SK-N-SH (cell line): ENCODE data around the gene CIT. TPM values are rescaled to one million over a fixed set of nuclear protein-coding genes. Genes with fewer than 3 reads are reported as not detected.

ENCODE experiments used
- CTCF ChIA-PET: fragments of 300-600, 350-600 bp; formaldehyde crosslinking; extraction: SDS; loops from one replicate; lab custom pipeline; 2021; lab: Yijun Ruan, JAX
- POLR2A ChIA-PET: fragments of 350-600 bp; sonication (Branson Sonifier 250); formaldehyde crosslinking; extraction: SDS; loops from one replicate; lab custom pipeline; 2020; ENCODE audit warnings: antibody characterized with exemption, inconsistent platforms; lab: Yijun Ruan, JAX
- DNase-seq: peaks from one replicate; pipeline ENCODE4 v3.0.0; 2012
- H2AFZ ChIP-seq: fragments of 200-600 bp; sonication (generic); 2 replicates; pipeline ENCODE4 v1.8.1; 2016; ENCODE audit warnings: antibody characterized with exemption, mild to moderate bottlenecking, low read depth
- H3F3A ChIP-seq: fragments of 200-600 bp; sonication (generic); replicated peaks from 2 replicates; pipeline ENCODE3; 2016; ENCODE audit warnings: antibody characterized with exemption, mild to moderate bottlenecking; ENCODE audit not compliant: insufficient read depth
- H3K27ac ChIP-seq, 2 experiments: fragments of 200-500 bp in 1 of 2; fragments of 200-600 bp in 1 of 2; sonication (Bioruptor generic) in 1 of 2; sonication (generic), shearing (Covaris generic) in 1 of 2; 2 replicates each; pipeline versions ENCODE4 v1.5.1 to v1.6.1; 2014 to 2016; ENCODE audit warnings: low read depth in 2 of 2, inconsistent platforms in 1 of 2, low read length in 1 of 2, mild to moderate bottlenecking in 1 of 2, mixed read lengths in 1 of 2
- H3K27me3 ChIP-seq: fragments of 200-600 bp; sonication (generic), shearing (Covaris generic); 2 replicates; pipeline ENCODE4 v1.6.1; 2016; ENCODE audit warnings: mixed run types; ENCODE audit not compliant: insufficient read depth
- H3K36me3 ChIP-seq, 2 experiments: fragments of 200-500 bp in 1 of 2; fragments of 200-600 bp in 1 of 2; sonication (Bioruptor generic) in 1 of 2; sonication (generic) in 1 of 2; replicated peaks in 1 of 2; 2 replicates each; pipeline versions ENCODE3 to v1.5.1; 2014 to 2016; ENCODE audit warnings: low read length in 1 of 2, mild to moderate bottlenecking in 1 of 2; ENCODE audit not compliant: insufficient read depth in 2 of 2, control insufficient read depth in 1 of 2
- H3K4me1 ChIP-seq, 2 experiments: fragments of 200-500 bp in 1 of 2; fragments of 200-600 bp in 1 of 2; sonication (Bioruptor generic) in 1 of 2; sonication (generic), shearing (Covaris generic) in 1 of 2; 2 replicates each; pipeline versions ENCODE4 v1.5.1 to v1.6.1; 2014 to 2016; ENCODE audit warnings: low read depth in 1 of 2, low read length in 1 of 2, mixed run types in 1 of 2; ENCODE audit not compliant: insufficient read depth in 2 of 2, control insufficient read depth in 1 of 2
- H3K4me2 ChIP-seq: fragments of 200-600 bp; sonication (generic), shearing (Covaris generic); 2 replicates; pipeline ENCODE4 v1.6.1; 2017; ENCODE audit warnings: mixed run types
- H3K4me3 ChIP-seq, 2 experiments: fragments of 200-500 bp in 1 of 2; fragments of 200-600 bp in 1 of 2; sonication (Bioruptor generic) in 1 of 2; sonication (generic), shearing (Covaris generic) in 1 of 2; 2 replicates each; pipeline versions ENCODE4 v1.5.1 to v1.8.1; 2014 to 2016; ENCODE audit warnings: low read depth in 2 of 2, inconsistent platforms in 1 of 2, low read length in 1 of 2, mild to moderate bottlenecking in 1 of 2, mixed read lengths in 1 of 2, moderate library complexity in 1 of 2
- H3K79me2 ChIP-seq: fragments of 200-600 bp; sonication (generic); 2 replicates; pipeline ENCODE4 v1.8.1; 2017; ENCODE audit warnings: mild to moderate bottlenecking; ENCODE audit not compliant: insufficient read depth
- H3K9ac ChIP-seq: fragments of 200-600 bp; sonication (generic); 2 replicates; pipeline ENCODE4 v1.6.1; 2017; ENCODE audit warnings: mixed run types
- H3K9me2 ChIP-seq: fragments of 200-600 bp; sonication (generic); 2 replicates; pipeline ENCODE4 v1.6.1; 2017; ENCODE audit warnings: mixed run types
- H3K9me3 ChIP-seq: fragments of 200-600 bp; sonication (generic); 2 replicates; pipeline ENCODE4 v1.6.1; 2017; ENCODE audit warnings: mixed run types, mild to moderate bottlenecking, moderate library complexity
- H4K20me1 ChIP-seq: fragments of 200-600 bp; sonication (generic); 2 replicates; pipeline ENCODE4 v1.6.1; 2017; ENCODE audit warnings: mild to moderate bottlenecking, mixed run types; ENCODE audit not compliant: insufficient read depth
- ELF1 ChIP-seq: IDR thresholded peaks from 2 replicates; pipeline ENCODE4 v1.4.0; 2012
- FOXJ3 ChIP-seq: sonication (generic); formaldehyde crosslinking; IDR thresholded peaks from 2 replicates; pipeline ENCODE4 v1.5.1; 2020; ENCODE audit warnings: mild to moderate bottlenecking, missing genetic modification reagents
- FOXM1 ChIP-seq: IDR thresholded peaks from 2 replicates; pipeline ENCODE4 v1.4.0; 2012; ENCODE audit warnings: low read depth, mild to moderate bottlenecking
- IRF3 ChIP-seq: fragments of 150-350 bp; IDR thresholded peaks from 2 replicates; pipeline ENCODE4 v1.6.1; 2016; ENCODE audit warnings: mild to moderate bottlenecking, low read depth, low read length
- MEF2A ChIP-seq: IDR thresholded peaks from 2 replicates; pipeline ENCODE4 v1.4.0; 2012; ENCODE audit warnings: low read depth, borderline replicate concordance
- RAD21 ChIP-seq: IDR thresholded peaks from 2 replicates; pipeline ENCODE4 v1.6.1; 2012; ENCODE audit warnings: mild to moderate bottlenecking, low read length
- SMC3 ChIP-seq: IDR thresholded peaks from 2 replicates; pipeline ENCODE4 v1.6.1; 2012; ENCODE audit warnings: low read depth, low read length, improper control_type of control experiment
- WGBS: methylation state at CpG from one replicate; pipeline ENCODE4 v1.1.6; 2017; ENCODE audit warnings: low lambda C conversion rate; 5-methylcytosine and 5-hydroxymethylcytosine counted together
- polyA plus RNA-seq, 3 experiments: library from polyadenylated mRNA; depleted of rRNA; stranded (reverse); fragments of >200 nt; gene quantifications; 2 replicates each; pipeline ENCODE4 v1.2.3, GENCODE V29; 2012
- TF ChIP-seq, protein P1 (sequence below): fragments of 200-600 bp; sonication (generic); IDR thresholded peaks from 2 replicates; pipeline ENCODE4 v1.6.1; 2017; ENCODE audit warnings: antibody characterized with exemption, mild to moderate bottlenecking, moderate library complexity
- TF ChIP-seq, protein P2 (sequence below): IDR thresholded peaks from 2 replicates; pipeline ENCODE4; 2012

CIT gene
- polyA plus RNA-seq, 1 of the 3 experiments (the other 2 are of a cell fraction): 7.7 TPM

DNA sequence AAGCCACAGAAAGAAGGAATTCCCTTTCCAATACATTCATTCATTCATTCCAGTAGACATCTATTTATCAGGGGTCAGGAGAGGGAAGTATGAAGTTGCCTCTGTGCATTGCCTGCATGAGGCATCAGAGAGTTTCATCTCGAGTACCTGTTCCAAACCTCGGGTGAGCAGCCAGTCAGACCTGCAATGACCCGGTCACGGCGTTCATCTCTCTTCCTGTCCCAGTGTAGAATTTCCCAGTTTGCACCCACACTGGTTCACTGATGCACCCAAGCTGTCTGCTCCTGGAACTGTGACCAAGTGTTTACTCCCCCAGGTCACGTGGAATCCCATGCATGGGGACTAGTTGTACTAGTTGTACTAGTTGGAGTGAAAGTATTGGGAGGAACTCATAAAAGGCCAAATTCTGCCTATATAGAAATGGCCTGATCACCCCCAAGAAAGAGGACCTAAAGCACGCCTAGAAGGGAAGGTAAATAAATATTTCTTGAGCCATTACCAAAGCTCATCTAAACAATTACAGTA is 231.5 kb downstream of the CIT start (continued):
- TF ChIP-seq, protein P1, sequence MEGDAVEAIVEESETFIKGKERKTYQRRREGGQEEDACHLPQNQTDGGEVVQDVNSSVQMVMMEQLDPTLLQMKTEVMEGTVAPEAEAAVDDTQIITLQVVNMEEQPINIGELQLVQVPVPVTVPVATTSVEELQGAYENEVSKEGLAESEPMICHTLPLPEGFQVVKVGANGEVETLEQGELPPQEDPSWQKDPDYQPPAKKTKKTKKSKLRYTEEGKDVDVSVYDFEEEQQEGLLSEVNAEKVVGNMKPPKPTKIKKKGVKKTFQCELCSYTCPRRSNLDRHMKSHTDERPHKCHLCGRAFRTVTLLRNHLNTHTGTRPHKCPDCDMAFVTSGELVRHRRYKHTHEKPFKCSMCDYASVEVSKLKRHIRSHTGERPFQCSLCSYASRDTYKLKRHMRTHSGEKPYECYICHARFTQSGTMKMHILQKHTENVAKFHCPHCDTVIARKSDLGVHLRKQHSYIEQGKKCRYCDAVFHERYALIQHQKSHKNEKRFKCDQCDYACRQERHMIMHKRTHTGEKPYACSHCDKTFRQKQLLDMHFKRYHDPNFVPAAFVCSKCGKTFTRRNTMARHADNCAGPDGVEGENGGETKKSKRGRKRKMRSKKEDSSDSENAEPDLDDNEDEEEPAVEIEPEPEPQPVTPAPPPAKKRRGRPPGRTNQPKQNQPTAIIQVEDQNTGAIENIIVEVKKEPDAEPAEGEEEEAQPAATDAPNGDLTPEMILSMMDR: no peak
- no peak for TF ChIP-seq ELF1
- TF ChIP-seq IRF3: no peak

- Histone ChIP-seq H3F3A (no peaks in the 10 kb centered on the region), H3K79me2 (no peaks in the 10 kb centered on the region), H3K27me3 (no peaks in the 10 kb centered on the region), H3K9me2 (no peaks in the 10 kb centered on the region), H3K9me3 (no peaks in the 10 kb centered on the region), H3K9ac (no peak overlapping the region), H4K20me1 (no peaks in the 10 kb centered on the region), H2AFZ (no peak overlapping the region), H3K36me3 (no peaks in the 10 kb centered on the region), H3K4me1 (no peaks in the 10 kb centered on the region), H3K27ac (no peak overlapping the region), H3K4me3 (no peak overlapping the region), H3K4me2 (no peak overlapping the region)
- no peak for DNase-seq
- ChIA-PET CTCF (no interaction called here), POLR2A (no interaction called here)
- no peak for TF ChIP-seq MEF2A
- no peak for TF ChIP-seq FOXJ3 (CRISPR knock-in tag)
- no peak for TF ChIP-seq FOXM1
- no peak for TF ChIP-seq RAD21
- TF ChIP-seq, protein P2, sequence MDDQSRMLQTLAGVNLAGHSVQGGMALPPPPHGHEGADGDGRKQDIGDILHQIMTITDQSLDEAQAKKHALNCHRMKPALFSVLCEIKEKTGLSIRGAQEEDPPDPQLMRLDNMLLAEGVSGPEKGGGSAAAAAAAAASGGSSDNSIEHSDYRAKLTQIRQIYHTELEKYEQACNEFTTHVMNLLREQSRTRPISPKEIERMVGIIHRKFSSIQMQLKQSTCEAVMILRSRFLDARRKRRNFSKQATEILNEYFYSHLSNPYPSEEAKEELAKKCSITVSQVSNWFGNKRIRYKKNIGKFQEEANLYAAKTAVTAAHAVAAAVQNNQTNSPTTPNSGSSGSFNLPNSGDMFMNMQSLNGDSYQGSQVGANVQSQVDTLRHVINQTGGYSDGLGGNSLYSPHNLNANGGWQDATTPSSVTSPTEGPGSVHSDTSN: no peak
- 62% methylated on average over 3 of the region's 3 CpGs for WGBS
Observed at GRCh38 chr12:119644930-119645329, 232.2 kb downstream of the CIT start.

DNA sequence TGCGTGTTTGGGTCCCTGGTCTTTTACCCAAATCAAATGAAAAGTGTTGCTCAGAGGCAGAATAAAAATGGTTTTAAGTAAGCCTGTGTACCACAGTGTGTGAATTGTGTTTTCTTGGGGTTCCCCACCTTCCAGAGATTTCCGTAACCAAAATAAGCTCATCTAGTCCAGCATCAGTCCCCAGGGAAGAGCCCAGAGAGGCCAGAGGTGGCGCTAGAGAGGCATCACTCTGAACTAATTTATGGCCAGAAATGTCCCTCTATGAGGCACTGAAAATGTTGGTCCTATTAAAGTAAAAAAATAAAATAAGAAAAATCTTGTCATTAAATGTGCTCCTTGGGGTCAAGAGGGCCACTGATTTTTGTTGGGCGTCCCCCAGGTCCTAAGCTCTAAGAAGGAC is 234.1 kb downstream of the CIT start:
- Histone ChIP-seq H3K27me3 (no peaks in the 10 kb centered on the region), H3K27ac (no peak overlapping the region), H3K9me2 (no peaks in the 10 kb centered on the region), H3F3A (no peaks in the 10 kb centered on the region), H3K4me1 (no peaks in the 10 kb centered on the region), H3K9ac (no peak overlapping the region), H3K4me3 (no peak overlapping the region), H4K20me1 (no peaks in the 10 kb centered on the region), H3K36me3 (no peaks in the 10 kb centered on the region), H3K9me3 (no peaks in the 10 kb centered on the region), H3K4me2 (no peak overlapping the region), H2AFZ (no peak overlapping the region), H3K79me2 (no peaks in the 10 kb centered on the region)
- TF ChIP-seq, protein P1: peak; percentile 56
- no peak for TF ChIP-seq SMC3
- WGBS: 65% methylated on average over 4 of the region's 4 CpGs
- POLR2A ChIA-PET: no interaction called here
- CTCF ChIA-PET: interaction anchor here (0.7 to 1.7 kb wide), 6 partner anchors 9 to 1193 kb away, joined by 3 to 6 read pairs (median 4); no protein-coding TSS in a partner anchor
- no peak for DNase-seq

Other genes starting within 250 kb of the CIT start
- gene PRKAB1, start 209.2 kb downstream of the CIT start, polyA plus RNA-seq (2012; rRNA removed): 28.9 and 41.8 TPM in 2 replicates
- 0.35 and 0.44 TPM in 2 replicates for gene BICDL1, start 111.9 kb upstream of the CIT start, polyA plus RNA-seq (2012; rRNA removed)
- 41.8 and 45.3 TPM in 2 replicates for gene RAB35, start 239.4 kb upstream of the CIT start, polyA plus RNA-seq (2012; rRNA removed)